ENCODE data around the gene SALL1.

Gene SALL1

GRCh38 chr16:51150888-51151320 lies at the start of gene SALL1:
SALL1 (minus strand) TSS chr16:51151270; CDS start chr16:51151241, 29 bp downstream.
- no peak for DNase-seq

- DNase-seq: no peak
These were observed 49.7 kb upstream of the SALL1 start for GRCh38 chr16:51200793-51201192.

- DNase-seq: no peak
These were observed 47.1 kb upstream of the SALL1 start for GRCh38 chr16:51197953-51198748.

GRCh38 chr16:51193879-51194278 lies 42.8 kb upstream of the SALL1 start:
- no peak for DNase-seq

- DNase-seq: no peak
These were observed 33.8 kb upstream of the SALL1 start for GRCh38 chr16:51184702-51185433.

- no peak for DNase-seq
These were observed 30.4 kb upstream of the SALL1 start for GRCh38 chr16:51181503-51181811.

- DNase-seq: no peak
These were observed 29.8 kb upstream of the SALL1 start for GRCh38 chr16:51180719-51181502.

- no peak for DNase-seq
These were observed 24.0 kb upstream of the SALL1 start for GRCh38 chr16:51175081-51175480.

GRCh38 chr16:51172368-51172767 lies 21.3 kb upstream of the SALL1 start:
- DNase-seq: no peak

- no peak for DNase-seq
These were observed 17.7 kb upstream of the SALL1 start for GRCh38 chr16:51168755-51169154.

GRCh38 chr16:51167170-51167895 lies 16.3 kb upstream of the SALL1 start:
- DNase-seq: no peak

- no peak for DNase-seq
These were observed 15.5 kb upstream of the SALL1 start for GRCh38 chr16:51166541-51166940.

GRCh38 chr16:51166091-51166490 lies 15.0 kb upstream of the SALL1 start:
- DNase-seq: no peak

- DNase-seq: no peak
These were observed 14.0 kb upstream of the SALL1 start for GRCh38 chr16:51165043-51165442.

GRCh38 chr16:51164574-51164973 lies 13.5 kb upstream of the SALL1 start:
- DNase-seq: no peak

GRCh38 chr16:51163894-51164566 lies 13.0 kb upstream of the SALL1 start:
- DNase-seq: no peak

GRCh38 chr16:51163366-51163765 lies 12.3 kb upstream of the SALL1 start:
- DNase-seq: no peak

GRCh38 chr16:51161440-51162195 lies 10.5 kb upstream of the SALL1 start:
- no peak for DNase-seq

- no peak for DNase-seq
These were observed 8.8 kb upstream of the SALL1 start for GRCh38 chr16:51159865-51160264.

GRCh38 chr16:51159296-51159695 lies 8.2 kb upstream of the SALL1 start:
- no peak for DNase-seq

GRCh38 chr16:51157698-51158097 lies 6.6 kb upstream of the SALL1 start:
- no peak for DNase-seq

GRCh38 chr16:51156807-51157200 lies 5.7 kb upstream of the SALL1 start:
- DNase-seq: no peak

Measured in CD4-positive, alpha-beta T cell treated with Interleukin-6 for 4 hours (primary cell).